ENCODE data around the gene GATAD2A.

GATAD2A gene

GRCh38 chr19:19510432-19510831 is 105.0 kb downstream of the GATAD2A start:
- TF ChIP-seq ZNF274 (IDR thresholded peaks at IDR 0.05; ENCODE audit: low read depth, low read length), result no peak
- H3K4me3 ChIP-seq (ENCODE audit: low read length), result no peak overlapping the region

- TF ChIP-seq ZNF274 (IDR thresholded peaks at IDR 0.05; ENCODE audit: low read depth, low read length), result no peak
- no peak overlapping the region for H3K4me3 ChIP-seq (ENCODE audit: low read length)
Measured at GRCh38 chr19:19513682-19514081, 108.2 kb downstream of the GATAD2A start.

DNA sequence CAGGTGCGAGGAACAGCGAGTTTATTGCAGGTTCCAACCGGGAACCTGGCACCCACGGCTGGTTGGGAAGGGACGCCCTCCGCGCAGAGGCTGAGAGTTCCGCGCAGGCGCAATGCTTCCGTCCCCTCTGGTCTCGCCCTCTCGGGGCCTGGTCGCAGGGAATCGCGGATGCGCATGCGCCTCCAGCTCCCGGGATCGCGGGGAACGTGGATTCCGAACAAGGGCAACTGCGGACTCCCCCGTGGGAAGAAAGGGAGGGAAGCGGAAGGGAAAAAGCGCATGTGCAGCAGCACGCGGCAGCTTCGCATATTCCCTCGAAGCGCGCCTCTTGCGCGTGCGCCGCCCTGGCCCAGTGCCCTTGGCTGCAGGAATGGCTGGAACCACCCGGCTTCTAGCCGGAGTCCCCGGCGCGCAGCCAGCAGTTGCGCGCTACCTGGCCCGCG is 108.8 kb downstream of the GATAD2A start:
- TF ChIP-seq ZNF274 (IDR thresholded peaks at IDR 0.05; ENCODE audit: low read depth, low read length), result no peak
- H3K4me3 ChIP-seq (ENCODE audit: low read length), result no peak overlapping the region

- peak within 1 kb of the TSS; percentile 84 for H3K4me3 ChIP-seq (ENCODE audit: low read length)
- no peak for TF ChIP-seq ZNF274 (IDR thresholded peaks at IDR 0.05; ENCODE audit: low read depth, low read length)
Measured at GRCh38 chr19:19514881-19515641, 109.6 kb downstream of the GATAD2A start, which contains the start of gene TSSK6. Gene TSSK6 (minus strand): TSS chr19:19515548. CDS start chr19:19515427, 121 bp downstream.

DNA sequence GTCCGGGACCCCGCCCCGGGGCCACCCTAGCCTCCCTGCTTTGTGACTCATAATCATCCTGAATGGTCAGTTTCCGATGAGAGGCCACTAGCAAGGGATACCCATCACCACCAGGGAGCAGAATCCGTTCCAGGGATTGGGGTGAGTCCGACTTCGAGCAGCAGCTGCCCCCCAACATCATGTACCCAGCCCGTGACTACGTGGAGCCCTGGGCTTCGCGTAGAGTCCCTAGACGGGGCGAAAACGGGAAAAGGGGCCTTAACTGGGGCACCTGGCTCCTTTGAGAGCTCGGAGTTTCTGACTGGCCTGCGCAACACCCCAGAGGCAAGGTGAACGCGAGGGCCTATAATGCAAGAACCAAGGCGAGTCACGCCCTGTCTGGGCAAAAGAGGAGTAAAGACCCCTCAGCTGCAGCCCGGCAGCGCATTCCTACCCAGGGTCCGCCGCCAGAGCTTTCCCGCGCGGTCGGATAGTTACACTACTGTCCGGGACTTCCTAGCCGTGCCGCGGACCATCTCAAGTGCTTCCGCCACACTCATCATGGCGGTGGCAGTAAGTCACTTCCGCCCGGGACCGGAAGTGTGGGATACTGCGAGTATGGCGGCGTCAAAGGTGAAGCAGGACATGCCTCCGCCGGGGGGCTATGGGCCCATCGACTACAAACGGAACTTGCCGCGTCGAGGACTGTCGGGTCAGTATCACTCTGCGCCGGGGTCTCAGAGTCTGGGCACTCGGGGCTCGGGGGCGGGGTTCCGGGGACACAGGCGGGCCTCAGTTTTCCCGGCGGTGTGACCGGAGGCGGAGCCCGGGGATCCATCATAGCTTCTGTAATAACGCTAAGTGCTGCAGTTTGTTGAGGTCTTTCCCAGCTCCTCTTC is 110.4 kb downstream of the GATAD2A start, which contains the start of gene NDUFA13:
Gene NDUFA13, plus strand, starts transcription at position 584 of the 878 bp plus-strand sequence. Its CDS starts 14 bp downstream, at position 598.
- no peak for TF ChIP-seq ZNF274 (IDR thresholded peaks at IDR 0.05; ENCODE audit: low read depth, low read length)
- peak within 1 kb of the TSS; percentile 84 for H3K4me3 ChIP-seq (ENCODE audit: low read length)

GRCh38 chr19:19517235-19517619 is 111.8 kb downstream of the GATAD2A start:
- H3K4me3 ChIP-seq (ENCODE audit: low read length), result peak overlapping the region; percentile 84; the same call in 1 of the 2 replicates
- TF ChIP-seq ZNF274 (IDR thresholded peaks at IDR 0.05; ENCODE audit: low read depth, low read length), result no peak

DNA sequence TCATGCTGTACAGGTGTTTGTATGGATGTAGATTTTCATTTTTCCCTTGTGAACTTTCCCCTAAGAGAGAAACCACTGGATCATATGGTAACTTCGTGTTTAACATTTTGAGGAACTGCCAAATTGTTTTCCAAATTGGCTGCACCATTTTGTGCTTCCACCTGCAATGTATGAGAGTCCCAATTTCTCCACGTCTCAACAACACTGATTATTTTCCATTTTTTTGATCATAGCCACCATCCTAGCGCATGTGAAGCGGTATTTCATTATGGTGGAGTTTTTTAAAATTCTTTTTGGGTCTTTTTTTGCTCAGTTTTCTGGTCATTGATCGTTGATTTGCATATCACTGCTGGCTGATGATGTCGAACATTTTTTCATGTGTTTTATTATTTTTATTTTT is 115.5 kb downstream of the GATAD2A start:
- no peak for TF ChIP-seq ZNF274 (IDR thresholded peaks at IDR 0.05; ENCODE audit: low read depth, low read length)
- H3K4me3 ChIP-seq (ENCODE audit: low read length), result no peak overlapping the region

DNA sequence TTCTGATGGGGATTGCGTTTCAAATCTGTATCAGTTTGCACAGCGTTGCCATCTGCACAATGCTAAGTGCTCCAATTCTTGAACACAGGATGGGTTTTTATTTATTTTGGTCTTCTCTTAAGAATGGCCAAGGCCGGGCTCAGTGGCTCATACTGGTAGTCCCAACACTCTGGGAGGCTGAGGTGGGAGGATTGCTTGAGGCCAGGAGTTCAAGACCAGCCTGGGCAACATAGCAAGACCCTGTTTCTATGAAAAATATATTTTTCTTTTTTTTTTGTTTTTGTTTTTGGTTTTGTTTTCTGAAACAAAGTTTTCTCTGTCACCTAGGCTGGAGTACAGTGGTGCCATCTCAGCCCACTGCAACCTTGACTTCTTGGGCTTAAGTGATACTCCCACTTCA is 117.7 kb downstream of the GATAD2A start:
- no peak overlapping the region for H3K4me3 ChIP-seq (ENCODE audit: low read length)

DNA sequence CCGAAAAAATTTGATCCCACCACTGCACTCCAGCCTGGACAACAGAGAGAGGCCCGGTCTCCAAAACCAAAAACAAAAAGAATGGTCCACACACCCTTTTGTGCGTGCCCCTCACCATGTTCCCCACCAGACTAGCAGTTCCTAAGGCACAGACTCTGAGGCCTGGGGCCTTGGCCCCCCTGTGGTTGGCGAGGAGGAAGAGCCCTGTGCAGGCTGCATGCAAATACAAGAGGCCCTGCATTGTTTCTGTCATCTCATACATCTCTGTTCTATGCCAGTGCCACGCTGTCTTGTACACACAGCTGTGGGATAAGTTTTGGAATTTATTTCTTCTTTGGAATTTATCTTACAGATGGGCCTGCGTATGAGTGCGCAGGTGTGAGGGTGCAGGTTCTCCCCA is 118.6 kb downstream of the GATAD2A start:
- TF ChIP-seq ZNF274 (IDR thresholded peaks at IDR 0.05; ENCODE audit: low read depth, low read length), result no peak
- H3K4me3 ChIP-seq (ENCODE audit: low read length), result no peak overlapping the region

More for the DNA sequence above, 117.7 kb downstream of the GATAD2A start:
- TF ChIP-seq ZNF274 (IDR thresholded peaks at IDR 0.05; ENCODE audit: low read depth, low read length), result no peak

DNA sequence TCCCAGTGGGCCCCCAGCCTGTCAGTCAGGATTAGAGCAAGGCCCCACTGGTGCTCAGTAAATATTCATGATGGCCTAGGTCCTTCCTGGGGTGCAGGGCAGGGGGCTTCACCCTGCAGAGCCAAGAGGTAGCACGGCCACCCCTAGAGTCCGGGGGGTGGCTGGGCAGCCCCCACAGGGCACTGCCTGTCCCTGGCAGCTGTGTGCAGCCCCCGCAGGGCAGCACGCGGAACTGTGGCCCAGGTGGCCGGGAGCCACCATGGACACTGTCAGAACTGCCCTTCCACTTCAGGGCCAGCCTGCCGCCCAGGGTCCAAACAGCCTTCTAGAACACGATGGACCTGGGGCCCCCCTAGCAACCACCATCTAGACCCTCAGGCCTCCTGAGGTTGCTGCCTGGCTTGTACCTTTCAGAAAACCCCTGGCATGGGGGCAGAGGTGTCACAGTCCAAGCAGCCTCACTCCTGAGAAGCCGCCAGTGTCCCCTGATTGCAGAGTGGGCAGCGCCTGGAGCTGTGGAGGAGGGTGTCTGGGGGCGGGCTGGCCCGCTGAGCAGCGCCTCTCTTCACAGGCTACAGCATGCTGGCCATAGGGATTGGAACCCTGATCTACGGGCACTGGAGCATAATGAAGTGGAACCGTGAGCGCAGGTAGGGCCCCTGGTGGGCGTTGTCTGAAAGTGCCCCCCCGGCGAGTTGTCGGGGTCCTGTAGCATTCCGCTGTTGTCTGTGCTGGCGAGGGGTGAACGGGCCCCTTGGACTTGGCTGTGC is 120.3 kb downstream of the GATAD2A start:
- TF ChIP-seq ZNF274 (IDR thresholded peaks at IDR 0.05; ENCODE audit: low read depth, low read length), result no peak
- no peak overlapping the region for H3K4me3 ChIP-seq (ENCODE audit: low read length)

GRCh38 chr19:19526581-19527370 is 121.3 kb downstream of the GATAD2A start:
- no peak for TF ChIP-seq ZNF274 (IDR thresholded peaks at IDR 0.05; ENCODE audit: low read depth, low read length)
- H3K4me3 ChIP-seq (ENCODE audit: low read length), result no peak overlapping the region

DNA sequence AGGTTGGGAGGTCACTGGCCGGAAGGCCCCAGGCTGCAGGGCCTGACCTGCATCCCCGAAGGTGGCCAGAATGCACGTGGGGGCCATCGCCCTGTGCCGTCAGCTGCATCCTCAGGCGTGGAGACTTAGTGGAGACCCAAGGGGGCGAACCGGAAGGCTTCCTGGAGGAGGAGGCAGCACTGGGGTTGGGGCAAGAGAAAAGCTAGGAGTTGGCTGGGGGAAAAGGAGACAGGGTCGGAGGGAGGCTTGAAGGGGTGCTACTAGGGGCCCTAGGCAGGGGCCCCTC is 121.8 kb downstream of the GATAD2A start:
- no peak for TF ChIP-seq ZNF274 (IDR thresholded peaks at IDR 0.05; ENCODE audit: low read depth, low read length)
- no peak overlapping the region for H3K4me3 ChIP-seq (ENCODE audit: low read length)
